Natural killer cell (primary cell): Measurements from ENCODE around the gene SPAG7. TPM values are rescaled to one million over a fixed set of nuclear protein-coding genes. Genes with fewer than 3 reads are reported as not detected.
"Not testable (repeated sequence)": the region's sequence is repeated elsewhere in the genome, so short reads cannot be mapped to it uniquely, and the experiment has no call there.

Experiments
- ATAC-seq, 3 donors: fragments of 150-1000 bp in 2 of 3; fragments of 200-7000 bp in 1 of 3; cut with Tn5 transposase; 1 replicate in 1 of 3; 2 replicates in 2 of 3; pipeline ENCODE4 v1.10.0; 2021; ENCODE audit warnings: mild to moderate bottlenecking in 2 of 3, moderate library complexity in 2 of 3
- DNase-seq, 2 donors: peaks; one replicate each; pipeline versions ENCODE4 v3.0.0 to v3.0.0-alpha.2; 2013 to 2021; ENCODE audit warnings: mixed read lengths in 1 of 2
- H3K27ac ChIP-seq: one replicate; pipeline ENCODE4 v1.5.1; 2013; ENCODE audit warnings: mild to moderate bottlenecking, low read length
- H3K27me3 ChIP-seq: one replicate; pipeline ENCODE4 v1.6.1; 2013; ENCODE audit warnings: low read length; ENCODE audit not compliant: control insufficient read depth, insufficient read depth
- H3K36me3 ChIP-seq: one replicate; pipeline ENCODE4 v1.6.1; 2013; ENCODE audit warnings: low read length; ENCODE audit not compliant: control insufficient read depth, insufficient read depth
- H3K4me1 ChIP-seq: one replicate; pipeline ENCODE4 v1.6.1; 2013; ENCODE audit warnings: low read length; ENCODE audit not compliant: control insufficient read depth, insufficient read depth
- H3K4me3 ChIP-seq: one replicate; pipeline ENCODE4 v1.5.1; 2013; ENCODE audit warnings: low read length
- H3K9me3 ChIP-seq: one replicate; pipeline ENCODE4 v1.6.1; 2013; ENCODE audit warnings: low read length; ENCODE audit not compliant: control insufficient read depth, insufficient read depth
- H3K27ac Mint-ChIP-seq, 2 donors: one replicate each; pipeline ENCODE4 v1.8.0; 2022; ENCODE audit warnings: mild to moderate bottlenecking in 2 of 2, mixed read lengths in 2 of 2, moderate library complexity in 1 of 2
- H3K27me3 Mint-ChIP-seq, 2 donors: one replicate each; pipeline ENCODE4 v1.8.0; 2022; ENCODE audit warnings: low read depth in 2 of 2, mixed read lengths in 2 of 2
- H3K36me3 Mint-ChIP-seq: one replicate; pipeline ENCODE4 v1.8.0; 2022; ENCODE audit warnings: mixed read lengths
- H3K4me1 Mint-ChIP-seq, 2 donors: one replicate each; pipeline ENCODE4 v1.8.0; 2022; ENCODE audit warnings: mixed read lengths in 2 of 2
- H3K4me3 Mint-ChIP-seq: one replicate; pipeline ENCODE4 v1.8.0; 2022; ENCODE audit warnings: mild to moderate bottlenecking, moderate library complexity, mixed read lengths
- H3K9me3 Mint-ChIP-seq, 2 donors: one replicate each; pipeline ENCODE4 v1.8.0; 2022; ENCODE audit warnings: mixed read lengths in 2 of 2
- CTCF ChIP-seq: fragments of 200-600 bp; IDR thresholded peaks from one replicate; pipeline ENCODE4 v1.8.0; 2022; ENCODE audit warnings: antibody characterized with exemption
- whole genome bisulfite sequencing: methylation state at CpG from one replicate; pipeline ENCODE4 v1.1.7; 2013; ENCODE audit warnings: missing lambda C conversion rate; ENCODE audit not compliant: insufficient coverage; 5-methylcytosine and 5-hydroxymethylcytosine counted together
- intact Hi-C: fragments of 100-400 bp; cut with micrococcal nuclease; formaldehyde crosslinking; loops from one replicate; pipeline ENCODE4 v1.14.2; 2022
- total RNA-seq, 4 donors: library from RNA; stranded (reverse); fragments of 120-200 nt in 1 of 4; gene quantifications; one replicate each; pipeline versions ENCODE4 v1.2.3 to v1.2.4, GENCODE V29; 2013 to 2022

The SPAG7 gene
- total RNA-seq, 3 donors from 2014 or later (not counting 1 experiment from before 2014, with no cell fraction given) = 45.7 to 60.2 (median 59.6) TPM

GRCh38 chr17:4920351-4921048, 47.1 kb downstream of the SPAG7 start:
- Mint-ChIP-seq H3K27ac (no peak overlapping the region), H3K36me3 (no peaks in the 10 kb centered on the region)
- 94% methylated on average over 9 of the region's 10 CpGs for WGBS

GRCh38 chr17:4919511-4920047, 48.0 kb downstream of the SPAG7 start:
- Histone ChIP-seq H3K36me3 (no peaks in the 10 kb centered on the region), H3K27ac (no peak overlapping the region), H3K4me3 (no peak overlapping the region), H3K9me3 (no peaks in the 10 kb centered on the region), H3K27me3 (no peaks in the 10 kb centered on the region), H3K4me1 (no peaks in the 10 kb centered on the region)
- no peak for ATAC-seq
- no peak for TF ChIP-seq CTCF
- intact Hi-C loops = no loop called here
- no peaks in the 10 kb centered on the region for H3K4me1 Mint-ChIP-seq
- H3K9me3 Mint-ChIP-seq = no peaks in the 10 kb centered on the region
- H3K4me3 Mint-ChIP-seq = no peak overlapping the region
- H3K27ac Mint-ChIP-seq = no peak overlapping the region
- WGBS = 96% methylated on average over 5 of the region's 8 CpGs
- DNase-seq = no peak
- H3K27me3 Mint-ChIP-seq = no peaks in the 10 kb centered on the region
- H3K36me3 Mint-ChIP-seq = no peaks in the 10 kb centered on the region

More at GRCh38 chr17:4920351-4921048, 47.1 kb downstream of the SPAG7 start:
- Histone ChIP-seq H3K36me3 (no peaks in the 10 kb centered on the region), H3K27me3 (no peaks in the 10 kb centered on the region), H3K4me1 (no peaks in the 10 kb centered on the region), H3K27ac (no peak overlapping the region), H3K4me3 (no peak overlapping the region), H3K9me3 (no peaks in the 10 kb centered on the region)
- peak in 1 of 3 donors; percentile 43 for ATAC-seq
- intact Hi-C loops = no loop called here
- H3K9me3 Mint-ChIP-seq = no peaks in the 10 kb centered on the region
- H3K4me3 Mint-ChIP-seq = no peak overlapping the region
- no peak for TF ChIP-seq CTCF
- H3K4me1 Mint-ChIP-seq = no peaks in the 10 kb centered on the region
- no peaks in the 10 kb centered on the region for H3K27me3 Mint-ChIP-seq
- no peak for DNase-seq

GRCh38 chr17:4914551-4914950, 53.1 kb downstream of the SPAG7 start:
- H3K4me3 ChIP-seq, ATAC-seq, H3K9me3 ChIP-seq, DNase-seq, H3K36me3 ChIP-seq, intact Hi-C loops, H3K9me3 Mint-ChIP-seq, H3K27me3 Mint-ChIP-seq, H3K4me1 ChIP-seq, H3K27me3 ChIP-seq, H3K4me3 Mint-ChIP-seq, H3K36me3 Mint-ChIP-seq, H3K27ac ChIP-seq, H3K4me1 Mint-ChIP-seq, H3K27ac Mint-ChIP-seq: not testable (repeated sequence)
- WGBS = 96% methylated on average over 3 of the region's 4 CpGs

- no peaks in the 10 kb centered on the region for H3K4me1 Mint-ChIP-seq
- TF ChIP-seq CTCF = no peak
- H3K4me3 Mint-ChIP-seq = no peak overlapping the region
- DNase-seq (no peak), ATAC-seq (no peak)
- Histone ChIP-seq H3K9me3 (no peaks in the 10 kb centered on the region), H3K27me3 (no peaks in the 10 kb centered on the region), H3K27ac (no peak overlapping the region), H3K36me3 (no peaks in the 10 kb centered on the region), H3K4me1 (peaks cover 8% of the 10 kb centered on the region), H3K4me3 (no peak overlapping the region)
- intact Hi-C loops = no loop called here
- no peaks in the 10 kb centered on the region for H3K9me3 Mint-ChIP-seq
- H3K27ac Mint-ChIP-seq = no peak overlapping the region
- no peaks in the 10 kb centered on the region for H3K36me3 Mint-ChIP-seq
- no peaks in the 10 kb centered on the region for H3K27me3 Mint-ChIP-seq
- 100% methylated on average over 1 of the region's 1 CpG for WGBS
These were observed 53.6 kb downstream of the SPAG7 start for GRCh38 chr17:4913994-4914393.

Other genes with a start within 250 kb of the SPAG7 start
- 10 to 100 TPM in 2 of 3 donors, 1 to 10 TPM in 1; 9.1 to 15.0 (median 10.5) TPM for gene MED11, start 236.4 kb downstream of the SPAG7 start, total RNA-seq
- 1 to 10 TPM in 1 of 3 donors, under 1 TPM in 2; 0.52 to 3.5 (median 0.93) TPM for gene ZMYND15, start 228.0 kb downstream of the SPAG7 start, total RNA-seq
- 10 to 100 TPM in 2 of 3 donors, 1 to 10 TPM in 1; 4.0 to 31.8 (median 16.0) TPM for gene CXCL16, start 227.9 kb downstream of the SPAG7 start, total RNA-seq
- not detected for gene TM4SF5, start 195.9 kb downstream of the SPAG7 start, total RNA-seq
- 1 to 10 TPM; 1.2 to 4.8 (median 1.3) TPM for gene VMO1, start 181.5 kb downstream of the SPAG7 start, total RNA-seq
- not detected for gene GLTPD2, start 178.9 kb downstream of the SPAG7 start, total RNA-seq
- 10 to 100 TPM; 69.4 to 79.3 (median 70.0) TPM for gene PSMB6, start 171.7 kb downstream of the SPAG7 start, total RNA-seq
- gene PLD2, start 160.7 kb downstream of the SPAG7 start, total RNA-seq = 10 to 100 TPM; 20.8 to 22.7 (median 21.3) TPM
- 100 to 1,000 TPM; 103 to 122 (median 110) TPM for gene MINK1, start 134.5 kb downstream of the SPAG7 start, total RNA-seq
- gene C17orf107, start 68.3 kb downstream of the SPAG7 start, total RNA-seq = 10 to 100 TPM; 24.4 to 30.2 (median 27.5) TPM
- 10 to 100 TPM; 11.8 to 17.9 (median 11.8) TPM for gene CHRNE, start 64.7 kb downstream of the SPAG7 start, total RNA-seq
- 1 to 10 TPM in 2 of 3 donors, under 1 TPM in 1; 0.25 to 4.3 (median 2.2) TPM for gene GP1BA, start 35.5 kb downstream of the SPAG7 start, total RNA-seq
- 10 to 100 TPM; 34.7 to 47.5 (median 42.5) TPM for gene SLC25A11, start 27.8 kb downstream of the SPAG7 start, total RNA-seq
- 100 to 1,000 TPM; 149 to 189 (median 177) TPM for gene RNF167, start 27.5 kb downstream of the SPAG7 start, total RNA-seq
- 1,000 to 10,000 TPM; 1,278 to 1,379 (median 1,308) TPM for gene PFN1, start 19.3 kb downstream of the SPAG7 start, total RNA-seq
- gene ENO3, start 16.7 kb downstream of the SPAG7 start, total RNA-seq = 10 to 100 TPM; 26.1 to 28.4 (median 26.6) TPM
- 10 to 100 TPM; 56.2 to 69.5 (median 69.4) TPM for gene CAMTA2, start 19.9 kb upstream of the SPAG7 start, total RNA-seq
- gene INCA1, start 29.7 kb upstream of the SPAG7 start, total RNA-seq = under 1 TPM in 2 of 3 donors, not detected in 1; 0.39 to 0.54 TPM
- gene KIF1C, start 30.1 kb upstream of the SPAG7 start, total RNA-seq = 10 to 100 TPM; 17.1 to 28.6 (median 22.2) TPM
- gene SLC52A1, start 67.6 kb upstream of the SPAG7 start, total RNA-seq = not detected
- 1 to 10 TPM; 3.8 to 7.2 (median 5.1) TPM for gene ZFP3, start 110.7 kb upstream of the SPAG7 start, total RNA-seq
- gene ZNF232, start 144.1 kb upstream of the SPAG7 start, total RNA-seq = 1 to 10 TPM; 2.8 to 6.5 (median 5.6) TPM
- under 1 TPM; 0.07 to 0.34 (median 0.13) TPM for gene USP6, start 148.2 kb upstream of the SPAG7 start, total RNA-seq
- 1 to 10 TPM; 5.1 to 7.9 (median 6.1) TPM for gene ZNF594, start 224.1 kb upstream of the SPAG7 start, total RNA-seq